ENCODE results near the gene SNRNP48.

Gene SNRNP48

DNA sequence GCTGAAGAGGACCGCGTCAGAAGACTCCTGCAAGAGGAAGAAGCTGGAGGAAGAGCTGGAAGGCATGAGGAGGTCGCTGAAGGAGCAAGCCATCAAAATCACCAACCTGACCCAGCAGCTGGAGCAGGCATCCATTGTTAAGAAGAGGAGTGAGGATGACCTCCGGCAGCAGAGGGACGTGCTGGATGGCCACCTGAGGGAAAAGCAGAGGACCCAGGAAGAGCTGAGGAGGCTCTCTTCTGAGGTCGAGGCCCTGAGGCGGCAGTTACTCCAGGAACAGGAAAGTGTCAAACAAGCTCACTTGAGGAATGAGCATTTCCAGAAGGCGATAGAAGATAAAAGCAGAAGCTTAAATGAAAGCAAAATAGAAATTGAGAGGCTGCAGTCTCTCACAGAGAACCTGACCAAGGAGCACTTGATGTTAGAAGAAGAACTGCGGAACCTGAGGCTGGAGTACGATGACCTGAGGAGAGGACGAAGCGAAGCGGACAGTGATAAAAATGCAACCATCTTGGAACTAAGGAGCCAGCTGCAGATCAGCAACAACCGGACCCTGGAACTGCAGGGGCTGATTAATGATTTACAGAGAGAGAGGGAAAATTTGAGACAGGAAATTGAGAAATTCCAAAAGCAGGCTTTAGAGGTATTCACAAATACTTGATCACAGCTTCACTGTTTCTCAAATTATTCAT is 8.9 kb upstream of the SNRNP48 start:
- no peak for TF ChIP-seq TAF1 (IDR thresholded peaks at IDR 0.05; ENCODE audit: borderline replicate concordance, low read depth, low read length)
- TF ChIP-seq POLR2AphosphoS5 (IDR thresholded peaks at IDR 0.05; ENCODE audit: low read depth, low read length) = no peak
- no peak for TF ChIP-seq POLR2A (IDR thresholded peaks at IDR 0.05; ENCODE audit: low read depth, low read length)
- no peak for DNase-seq (ENCODE audit: insufficient read length)
- FAIRE-seq = no peak

- DNase-seq (ENCODE audit: insufficient read length) (no peak), FAIRE-seq (no peak)
- TF ChIP-seq TAF1 (IDR thresholded peaks at IDR 0.05; ENCODE audit: borderline replicate concordance, low read depth, low read length) = no peak
- no peak for TF ChIP-seq POLR2AphosphoS5 (IDR thresholded peaks at IDR 0.05; ENCODE audit: low read depth, low read length)
- TF ChIP-seq POLR2A (IDR thresholded peaks at IDR 0.05; ENCODE audit: low read depth, low read length) = no peak
These were observed 4.6 kb upstream of the SNRNP48 start for GRCh38 chr6:7585287-7585930.

GRCh38 chr6:7587631-7588100 is 2.3 kb upstream of the SNRNP48 start:
- FAIRE-seq (no peak), DNase-seq (ENCODE audit: insufficient read length) (no peak)
- TF ChIP-seq TAF1 (IDR thresholded peaks at IDR 0.05; ENCODE audit: borderline replicate concordance, low read depth, low read length) (no peak), POLR2AphosphoS5 (IDR thresholded peaks at IDR 0.05; ENCODE audit: low read depth, low read length) (no peak), POLR2A (IDR thresholded peaks at IDR 0.05; ENCODE audit: low read depth, low read length) (no peak)

DNA sequence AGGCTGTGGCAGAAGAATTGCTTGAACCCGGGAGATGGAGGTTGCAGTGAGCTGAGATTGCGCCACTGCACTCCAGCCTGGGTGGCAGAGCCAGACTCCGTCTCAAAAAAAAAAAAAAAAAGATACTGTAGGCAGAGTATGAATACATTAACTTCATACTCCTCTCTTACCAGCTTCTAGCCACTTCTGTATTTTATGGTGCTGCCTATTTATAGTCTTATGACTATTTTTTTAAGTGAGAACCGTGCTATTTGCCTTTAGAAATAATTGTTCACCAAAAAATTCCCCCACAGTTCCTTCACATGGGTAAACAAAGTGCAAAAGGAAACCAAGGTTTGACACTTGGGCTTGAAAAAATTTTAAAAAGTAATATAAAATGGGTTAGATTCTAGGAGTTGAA is 1.5 kb upstream of the SNRNP48 start:
- no peak for TF ChIP-seq POLR2A (IDR thresholded peaks at IDR 0.05; ENCODE audit: low read depth, low read length)
- TF ChIP-seq TAF1 (IDR thresholded peaks at IDR 0.05; ENCODE audit: borderline replicate concordance, low read depth, low read length) = no peak
- no peak for TF ChIP-seq POLR2AphosphoS5 (IDR thresholded peaks at IDR 0.05; ENCODE audit: low read depth, low read length)
- no peak for FAIRE-seq
- no peak for DNase-seq (ENCODE audit: insufficient read length)

DNA sequence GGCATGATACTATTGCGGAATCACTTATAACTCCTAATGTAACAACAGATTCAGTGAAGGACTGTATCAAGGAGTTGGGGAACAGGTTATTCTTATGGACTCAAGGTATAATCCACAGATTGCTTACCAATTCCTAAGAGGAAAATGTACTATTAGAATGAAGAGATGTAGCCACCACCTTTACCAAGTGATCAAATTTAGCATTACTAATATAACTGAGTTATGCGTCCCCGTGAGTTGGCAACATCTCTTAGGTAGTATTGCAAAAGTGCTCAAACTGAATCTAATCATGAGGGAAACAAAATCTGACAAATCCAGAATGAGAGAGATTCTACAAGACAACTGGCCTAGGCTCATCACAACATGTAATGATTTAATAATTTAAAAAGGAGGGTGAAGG is 777 bp upstream of the SNRNP48 start:
- TF ChIP-seq POLR2A (IDR thresholded peaks at IDR 0.05; ENCODE audit: low read depth, low read length) = no peak
- no peak for TF ChIP-seq TAF1 (IDR thresholded peaks at IDR 0.05; ENCODE audit: borderline replicate concordance, low read depth, low read length)
- DNase-seq (ENCODE audit: insufficient read length) = no peak
- no peak for FAIRE-seq

DNA sequence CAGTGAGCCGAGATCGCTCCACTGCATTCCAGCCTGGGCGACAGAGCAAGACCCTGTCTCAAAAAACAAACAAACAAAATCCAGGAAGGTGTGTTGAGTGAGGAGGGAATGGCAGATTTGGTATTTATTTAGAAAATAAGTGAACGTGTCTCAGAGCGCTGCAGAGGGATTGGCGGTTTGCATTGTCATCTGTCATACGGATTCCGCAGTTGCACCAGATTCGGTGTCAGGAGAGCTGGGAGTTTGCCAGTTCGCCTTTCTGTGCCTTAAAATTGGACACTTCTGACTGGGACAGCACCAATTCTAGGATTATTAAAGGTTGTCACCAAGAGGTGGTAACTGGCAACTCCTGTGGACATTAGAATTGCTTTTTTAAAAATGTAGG is 912 bp downstream of the SNRNP48 start:
- TF ChIP-seq POLR2A (IDR thresholded peaks at IDR 0.05; ENCODE audit: low read depth, low read length) = no peak
- no peak for TF ChIP-seq POLR2AphosphoS5 (IDR thresholded peaks at IDR 0.05; ENCODE audit: low read depth, low read length)
- no peak for TF ChIP-seq TAF1 (IDR thresholded peaks at IDR 0.05; ENCODE audit: borderline replicate concordance, low read depth, low read length)
- FAIRE-seq (no peak), DNase-seq (ENCODE audit: insufficient read length) (no peak)

DNA sequence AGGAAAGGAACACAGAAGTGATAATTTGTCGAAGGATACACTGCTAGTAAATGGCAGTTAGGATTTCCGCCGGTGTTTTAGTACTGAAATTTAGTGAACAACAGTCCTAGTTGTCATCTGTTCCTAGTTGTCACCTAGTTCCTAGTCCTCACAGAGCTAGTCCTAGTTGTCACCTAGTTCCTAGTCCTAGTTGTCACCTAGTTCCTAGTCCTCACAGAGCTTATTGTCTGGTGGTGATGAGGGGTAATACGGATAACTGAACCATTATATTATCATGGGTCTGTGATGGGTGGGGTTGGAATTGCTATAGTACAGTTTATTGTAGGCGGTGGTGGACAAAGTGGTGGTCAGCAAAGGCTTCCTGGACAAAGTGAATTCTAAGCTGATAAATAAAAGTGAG is 1.8 kb downstream of the SNRNP48 start:
- DNase-seq (ENCODE audit: insufficient read length) = no peak
- no peak for TF ChIP-seq POLR2AphosphoS5 (IDR thresholded peaks at IDR 0.05; ENCODE audit: low read depth, low read length)
- no peak for TF ChIP-seq POLR2A (IDR thresholded peaks at IDR 0.05; ENCODE audit: low read depth, low read length)
- no peak for TF ChIP-seq TAF1 (IDR thresholded peaks at IDR 0.05; ENCODE audit: borderline replicate concordance, low read depth, low read length)
- FAIRE-seq = no peak

- FAIRE-seq = no peak
- TF ChIP-seq POLR2AphosphoS5 (IDR thresholded peaks at IDR 0.05; ENCODE audit: low read depth, low read length) (no peak), POLR2A (IDR thresholded peaks at IDR 0.05; ENCODE audit: low read depth, low read length) (no peak), TAF1 (IDR thresholded peaks at IDR 0.05; ENCODE audit: borderline replicate concordance, low read depth, low read length) (no peak)
- no peak for DNase-seq (ENCODE audit: insufficient read length)
These were observed 3.2 kb downstream of the SNRNP48 start for GRCh38 chr6:7593229-7593628.

- no peak for TF ChIP-seq TAF1 (IDR thresholded peaks at IDR 0.05; ENCODE audit: borderline replicate concordance, low read depth, low read length)
- no peak for TF ChIP-seq POLR2AphosphoS5 (IDR thresholded peaks at IDR 0.05; ENCODE audit: low read depth, low read length)
- TF ChIP-seq POLR2A (IDR thresholded peaks at IDR 0.05; ENCODE audit: low read depth, low read length) = no peak
- no peak for FAIRE-seq
- no peak for DNase-seq (ENCODE audit: insufficient read length)
These were observed 4.7 kb downstream of the SNRNP48 start for GRCh38 chr6:7594579-7595125.

- TF ChIP-seq POLR2A (IDR thresholded peaks at IDR 0.05; ENCODE audit: low read depth, low read length) = no peak
- no peak for TF ChIP-seq TAF1 (IDR thresholded peaks at IDR 0.05; ENCODE audit: borderline replicate concordance, low read depth, low read length)
- TF ChIP-seq POLR2AphosphoS5 (IDR thresholded peaks at IDR 0.05; ENCODE audit: low read depth, low read length) = no peak
- FAIRE-seq (no peak), DNase-seq (ENCODE audit: insufficient read length) (no peak)
These were observed 14.0 kb downstream of the SNRNP48 start for GRCh38 chr6:7604003-7604402.

- no peak for DNase-seq (ENCODE audit: insufficient read length)
- FAIRE-seq = no peak
- no peak for TF ChIP-seq TAF1 (IDR thresholded peaks at IDR 0.05; ENCODE audit: borderline replicate concordance, low read depth, low read length)
- no peak for TF ChIP-seq POLR2AphosphoS5 (IDR thresholded peaks at IDR 0.05; ENCODE audit: low read depth, low read length)
- no peak for TF ChIP-seq POLR2A (IDR thresholded peaks at IDR 0.05; ENCODE audit: low read depth, low read length)
These were observed 14.5 kb downstream of the SNRNP48 start for GRCh38 chr6:7604506-7604905.

Measured in GM12892 (cell line).